NCI-H345 treated with DMSO at 0.1 percent for 48 hours (cell line): ENCODE data around the gene PCGF6.
"Not testable (repeated sequence)": the region's sequence is repeated elsewhere in the genome, so short reads cannot be mapped to it uniquely, and the experiment has no call there.

Experiments
- DNase-seq: peaks from one replicate; lab custom pipeline; 2025; ENCODE audit not compliant: unreplicated experiment; lab: John Stamatoyannopoulos, UW

Gene PCGF6

GRCh38 chr10:103258928-103259327 is 92.0 kb downstream of the PCGF6 start:
- not testable (repeated sequence) for DNase-seq

- no peak for DNase-seq
These were observed 93.1 kb downstream of the PCGF6 start for GRCh38 chr10:103257812-103258211.

GRCh38 chr10:103256613-103257012 is 94.3 kb downstream of the PCGF6 start:
- DNase-seq: no peak

GRCh38 chr10:103254538-103255325 is 96.2 kb downstream of the PCGF6 start:
- DNase-seq: no peak

GRCh38 chr10:103254113-103254512 is 96.8 kb downstream of the PCGF6 start:
- DNase-seq: no peak
